Osteoblast (primary cell): Measurements from ENCODE around the gene BAG1. TPM values are rescaled to one million over a fixed set of nuclear protein-coding genes. Genes with fewer than 3 reads are reported as not detected.

Experiments
- DNase-seq: peaks from one replicate; pipeline ENCODE4 v3.0.0; 2011; ENCODE audit warnings: low spot score, mixed read lengths; ENCODE audit not compliant: insufficient read length; ENCODE audit errors: missing footprints
- H2AFZ ChIP-seq: 2 replicates; pipeline ENCODE4 v1.6.0; 2011; ENCODE audit warnings: mild to moderate bottlenecking, low read length
- H3K27ac ChIP-seq: 2 replicates; pipeline ENCODE4 v1.5.1; 2011; ENCODE audit warnings: mild to moderate bottlenecking, low read depth, low read length, moderate library complexity
- H3K27me3 ChIP-seq: 2 replicates; pipeline ENCODE4 v1.6.0; 2012; ENCODE audit warnings: mild to moderate bottlenecking, control low read depth, inconsistent platforms, low read length, moderate library complexity; ENCODE audit not compliant: insufficient read depth
- H3K36me3 ChIP-seq: 2 replicates; pipeline ENCODE4 v1.5.1; 2011; ENCODE audit warnings: mild to moderate bottlenecking, low read length, control low read depth, moderate library complexity; ENCODE audit not compliant: insufficient read depth
- H3K4me1 ChIP-seq: 2 replicates; pipeline ENCODE4 v1.5.1; 2011; ENCODE audit warnings: mild to moderate bottlenecking, low read length, control low read depth, moderate library complexity; ENCODE audit not compliant: insufficient read depth
- H3K4me2 ChIP-seq: 2 replicates; pipeline ENCODE4 v1.6.0; 2011; ENCODE audit warnings: mild to moderate bottlenecking, low read length; ENCODE audit not compliant: insufficient read depth
- H3K4me3 ChIP-seq: fragments of 200-600 bp; sonication (generic); 3 replicates; pipeline ENCODE4 v1.5.1; 2012; ENCODE audit warnings: mild to moderate bottlenecking, low read length, inconsistent platforms; ENCODE audit not compliant: insufficient read depth
- H3K79me2 ChIP-seq: 2 replicates; pipeline ENCODE4 v1.6.0; 2012; ENCODE audit warnings: mild to moderate bottlenecking, low read length, control low read depth, inconsistent platforms; ENCODE audit not compliant: insufficient read depth
- H3K9me3 ChIP-seq: 2 replicates; pipeline ENCODE4 v1.5.1; 2011; ENCODE audit warnings: low read depth, low read length, control low read depth
- H4K20me1 ChIP-seq: 2 replicates; pipeline ENCODE4 v1.6.0; 2012; ENCODE audit warnings: mild to moderate bottlenecking, low read length, control low read depth; ENCODE audit not compliant: insufficient read depth
- CTCF ChIP-seq: IDR thresholded peaks from 2 replicates; pipeline ENCODE4 v1.5.1; 2011; ENCODE audit warnings: mild to moderate bottlenecking, low read depth, low read length, moderate library complexity; ENCODE audit errors: extremely low read depth
- total RNA-seq: library from RNA; depleted of rRNA; stranded (reverse); fragments of >200 nt; gene quantifications from 2 replicates; pipeline ENCODE4 v1.2.3, GENCODE V29; 2012

Gene BAG1
- total RNA-seq, 1 donor, result 29.3 TPM

GRCh38 chr9:33256236-33256635 lies 8.3 kb downstream of the BAG1 start:
- H3K27ac ChIP-seq, result no peak overlapping the region
- H3K79me2 ChIP-seq, result peaks cover 3% of the 10 kb centered on the region
- H3K36me3 ChIP-seq, result peaks cover 76% of the 10 kb centered on the region
- TF ChIP-seq CTCF, result no peak
- H3K27me3 ChIP-seq, result no peaks in the 10 kb centered on the region
- no peak overlapping the region for H3K4me3 ChIP-seq
- H3K9me3 ChIP-seq, result no peaks in the 10 kb centered on the region
- H3K4me2 ChIP-seq, result no peak overlapping the region
- H2AFZ ChIP-seq, result no peak overlapping the region
- no peaks in the 10 kb centered on the region for H3K4me1 ChIP-seq
- no peak for DNase-seq
- no peaks in the 10 kb centered on the region for H4K20me1 ChIP-seq

DNA sequence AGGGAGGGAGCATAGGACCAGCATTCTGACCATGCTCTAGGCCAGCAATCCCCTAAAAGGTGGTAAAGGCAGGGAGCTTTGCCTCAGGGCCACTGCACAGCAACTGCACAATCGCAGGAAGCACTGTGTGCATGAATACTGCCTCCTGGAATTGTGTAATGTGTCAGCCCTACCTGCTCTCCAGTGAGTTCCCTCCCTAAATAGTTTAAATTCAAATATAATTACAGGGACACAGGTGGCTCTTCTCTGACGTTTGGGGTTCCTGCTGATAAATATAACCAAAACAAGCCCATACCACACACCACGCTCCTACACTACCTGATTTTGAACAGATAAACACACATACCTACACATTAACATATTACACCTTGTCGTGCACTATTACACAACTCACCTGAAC lies 9.0 kb downstream of the BAG1 start:
- no peaks in the 10 kb centered on the region for H3K9me3 ChIP-seq
- H2AFZ ChIP-seq, result no peak overlapping the region
- no peak for TF ChIP-seq CTCF
- H3K27ac ChIP-seq, result no peak overlapping the region
- no peak for DNase-seq
- H3K4me1 ChIP-seq, result peaks cover 5% of the 10 kb centered on the region
- H3K27me3 ChIP-seq, result no peaks in the 10 kb centered on the region
- no peak overlapping the region for H3K4me2 ChIP-seq
- peaks cover 68% of the 10 kb centered on the region for H3K36me3 ChIP-seq
- no peaks in the 10 kb centered on the region for H3K79me2 ChIP-seq
- no peak overlapping the region for H3K4me3 ChIP-seq
- H4K20me1 ChIP-seq, result no peaks in the 10 kb centered on the region

DNA sequence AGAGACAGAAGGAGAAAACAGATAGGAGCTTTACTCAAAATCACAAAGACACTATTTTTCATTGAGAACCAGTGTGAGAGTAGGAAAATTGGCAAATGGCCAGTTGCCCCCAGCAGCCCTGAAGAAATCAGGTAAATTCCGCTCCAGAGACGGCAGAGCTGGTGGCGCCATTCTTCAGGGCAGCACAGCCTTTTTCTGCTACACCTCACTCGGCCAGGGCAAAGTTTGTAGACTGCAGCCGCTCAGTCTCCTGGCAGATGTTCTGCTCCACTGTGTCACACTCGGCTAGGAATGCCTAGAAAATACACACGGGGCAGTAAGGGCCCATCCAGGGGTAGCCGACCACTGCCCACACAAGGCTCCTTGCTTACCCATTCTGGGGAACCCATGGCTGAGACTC lies 9.5 kb downstream of the BAG1 start:
- H3K4me3 ChIP-seq, result no peak overlapping the region
- no peaks in the 10 kb centered on the region for H3K9me3 ChIP-seq
- no peak for TF ChIP-seq CTCF
- no peak overlapping the region for H3K27ac ChIP-seq
- no peak for DNase-seq
- no peak overlapping the region for H2AFZ ChIP-seq
- no peaks in the 10 kb centered on the region for H3K79me2 ChIP-seq
- H3K4me2 ChIP-seq, result no peak overlapping the region
- H3K4me1 ChIP-seq, result peaks cover 8% of the 10 kb centered on the region
- no peaks in the 10 kb centered on the region for H3K27me3 ChIP-seq
- peaks cover 65% of the 10 kb centered on the region for H3K36me3 ChIP-seq
- no peaks in the 10 kb centered on the region for H4K20me1 ChIP-seq

GRCh38 chr9:33254211-33254610 lies 10.3 kb downstream of the BAG1 start:
- Histone ChIP-seq H3K79me2 (no peaks in the 10 kb centered on the region), H3K4me1 (peaks cover 8% of the 10 kb centered on the region), H3K4me2 (no peak overlapping the region), H4K20me1 (no peaks in the 10 kb centered on the region), H2AFZ (no peak overlapping the region), H3K27ac (no peak overlapping the region), H3K27me3 (no peaks in the 10 kb centered on the region), H3K9me3 (no peaks in the 10 kb centered on the region), H3K36me3 (peaks cover 57% of the 10 kb centered on the region), H3K4me3 (no peak overlapping the region)
- TF ChIP-seq CTCF, result no peak
- DNase-seq, result no peak
